Activated CD4-positive, alpha-beta T cell treated with anti-CD3 and anti-CD28 coated beads for 24 hours (primary cell): ENCODE results near the gene SUPT4H1.

ENCODE experiments used
- DNase-seq, 2 donors: peaks; one replicate each; pipeline ENCODE4 v3.0.0-alpha.2; 2020; ENCODE audit warnings: low read depth in 2 of 2

SUPT4H1 gene

GRCh38 chr17:58319173-58320162 is 32.5 kb downstream of the SUPT4H1 start:
- DNase-seq: no peak

GRCh38 chr17:58318627-58319172 is 33.3 kb downstream of the SUPT4H1 start:
- DNase-seq: no peak

GRCh38 chr17:58318065-58318481 is 33.9 kb downstream of the SUPT4H1 start:
- no peak for DNase-seq

- peak; percentile 50 to 61 for DNase-seq
Measured at GRCh38 chr17:58317421-58318064, 34.5 kb downstream of the SUPT4H1 start.

- no peak for DNase-seq
Measured at GRCh38 chr17:58316260-58316960, 35.6 kb downstream of the SUPT4H1 start.

- no peak for DNase-seq
Measured at GRCh38 chr17:58315750-58316149, 36.3 kb downstream of the SUPT4H1 start.

GRCh38 chr17:58315281-58315711 is 36.7 kb downstream of the SUPT4H1 start:
- no peak for DNase-seq

- no peak for DNase-seq
Measured at GRCh38 chr17:58314706-58315015, 37.3 kb downstream of the SUPT4H1 start.

- DNase-seq: no peak
Measured at GRCh38 chr17:58313815-58314705, 37.9 kb downstream of the SUPT4H1 start.

GRCh38 chr17:58312829-58313228 is 39.2 kb downstream of the SUPT4H1 start:
- DNase-seq: no peak

- no peak for DNase-seq
Measured at GRCh38 chr17:58312021-58312630, 39.9 kb downstream of the SUPT4H1 start.

- no peak for DNase-seq
Measured at GRCh38 chr17:58311429-58311894, 40.5 kb downstream of the SUPT4H1 start.

- DNase-seq: no peak
Measured at GRCh38 chr17:58310511-58311428, 41.2 kb downstream of the SUPT4H1 start.

GRCh38 chr17:58309918-58310259 is 42.1 kb downstream of the SUPT4H1 start:
- DNase-seq: no peak

GRCh38 chr17:58308985-58309917 is 42.8 kb downstream of the SUPT4H1 start:
- DNase-seq: no peak

- DNase-seq: no peak
Measured at GRCh38 chr17:58308173-58308984, 43.6 kb downstream of the SUPT4H1 start.

GRCh38 chr17:58307468-58308172 is 44.4 kb downstream of the SUPT4H1 start:
- DNase-seq: no peak
